ENCODE measurements around the gene RNF130.
"Not testable (repeated sequence)": the region's sequence is repeated elsewhere in the genome, so short reads cannot be mapped to it uniquely, and the experiment has no call there.

RNF130 gene

GRCh38 chr5:180053061-180053602 is 18.4 kb downstream of the RNF130 start:
- no peak for DNase-seq

DNA sequence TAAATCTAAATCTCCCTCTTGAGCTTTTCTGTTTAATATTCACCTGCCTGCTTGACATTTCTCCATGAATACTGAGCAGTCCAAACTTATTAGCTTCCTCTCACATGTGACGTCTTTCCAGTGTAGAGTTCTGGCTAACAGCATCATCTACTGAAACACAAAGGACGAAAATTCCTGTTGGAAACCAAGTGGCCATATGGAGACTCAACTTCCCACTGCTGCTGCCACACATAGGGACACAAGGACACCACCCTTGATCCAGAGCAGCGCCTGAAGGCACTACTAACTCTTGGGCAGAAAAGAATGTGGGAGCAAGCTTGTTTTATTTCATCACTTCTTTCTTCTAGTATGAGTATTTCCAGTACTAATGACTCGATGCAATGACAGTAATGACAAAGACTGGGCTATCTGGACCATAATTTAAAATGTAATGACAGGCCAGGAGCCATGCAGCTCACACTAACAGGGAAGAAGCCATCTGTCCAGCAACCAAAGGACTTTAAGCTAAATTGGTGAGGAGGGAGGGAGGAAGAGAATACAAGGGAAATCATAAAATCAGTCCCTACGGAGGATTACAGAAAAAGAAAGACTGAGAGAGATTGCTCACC is 19.2 kb downstream of the RNF130 start:
- DNase-seq, result no peak

DNA sequence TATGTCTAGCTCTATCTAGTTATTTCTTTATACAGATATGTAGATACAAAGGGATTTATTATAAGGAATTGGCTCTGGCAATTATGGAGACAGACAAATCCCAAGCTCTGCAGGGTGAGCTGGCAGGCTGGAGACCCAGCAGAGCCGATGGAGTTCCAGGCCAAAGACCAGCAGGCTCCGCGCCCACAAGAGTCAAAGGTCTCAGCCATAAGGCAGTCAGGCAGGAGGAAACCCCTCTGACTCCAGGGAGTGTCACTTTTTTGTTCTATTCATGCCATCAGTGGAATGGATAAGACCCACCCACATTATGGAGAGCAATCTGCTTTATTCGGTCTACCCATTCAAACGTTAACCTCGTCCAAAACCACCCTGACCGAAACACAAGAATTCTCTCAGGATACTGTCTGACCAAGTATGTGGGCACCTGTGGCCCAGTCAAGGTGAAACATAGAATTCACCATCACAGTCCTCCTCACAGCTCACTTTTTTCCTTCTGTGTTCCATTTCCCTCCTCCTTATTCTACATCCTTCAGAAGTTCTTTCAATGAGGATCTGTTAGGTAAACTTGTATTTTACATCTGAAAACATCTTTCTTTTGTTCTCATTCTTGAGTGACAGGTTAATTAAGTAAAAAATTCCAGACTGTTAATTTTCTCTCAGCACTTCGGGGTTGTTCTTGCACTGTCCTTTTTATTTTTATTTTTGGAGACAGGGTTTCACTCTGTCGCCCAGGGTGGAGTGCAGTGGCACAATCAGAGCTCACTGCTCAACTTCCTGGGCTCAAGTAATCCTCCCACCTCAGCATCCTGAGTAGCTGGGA is 21.2 kb downstream of the RNF130 start:
- no peak for DNase-seq

DNA sequence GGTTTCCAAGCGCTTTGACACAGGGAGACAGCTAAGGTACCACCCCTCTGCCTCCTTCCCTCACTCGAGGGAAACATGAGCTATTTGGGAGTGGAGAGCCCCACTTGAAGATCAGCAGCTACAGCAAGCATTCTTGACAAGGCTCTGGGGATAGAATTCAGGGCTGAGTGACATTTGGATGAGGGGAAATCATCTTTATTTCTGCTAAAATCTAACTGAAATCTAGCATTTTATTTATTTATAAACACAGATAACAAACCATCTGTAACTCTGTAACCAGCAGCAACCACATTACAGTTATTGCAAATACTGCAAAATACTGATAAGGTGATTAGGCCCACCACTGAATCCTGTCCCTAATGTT is 22.4 kb downstream of the RNF130 start:
- no peak for DNase-seq

DNA sequence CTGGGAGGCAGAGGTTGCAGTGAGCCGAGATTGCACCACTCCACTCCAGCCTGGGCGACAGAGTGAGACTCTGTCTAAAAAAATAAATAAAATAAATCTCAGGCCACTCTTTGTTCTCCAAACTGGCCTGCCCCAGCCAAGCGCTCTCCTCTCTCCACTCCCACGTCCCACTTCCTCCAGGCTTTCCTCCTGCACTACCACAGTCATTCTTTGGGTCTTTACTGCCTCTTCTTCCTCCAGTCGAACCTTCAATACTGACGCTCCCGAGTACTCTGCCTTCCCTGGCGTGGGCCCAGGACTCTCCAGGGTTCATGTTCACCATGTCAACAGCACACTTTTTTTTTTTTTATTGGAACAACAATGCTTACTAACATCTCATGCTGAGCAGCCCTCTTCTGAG is 23.9 kb downstream of the RNF130 start:
- DNase-seq, result no peak

GRCh38 chr5:180046656-180047055 is 24.9 kb downstream of the RNF130 start:
- DNase-seq, result no peak

DNA sequence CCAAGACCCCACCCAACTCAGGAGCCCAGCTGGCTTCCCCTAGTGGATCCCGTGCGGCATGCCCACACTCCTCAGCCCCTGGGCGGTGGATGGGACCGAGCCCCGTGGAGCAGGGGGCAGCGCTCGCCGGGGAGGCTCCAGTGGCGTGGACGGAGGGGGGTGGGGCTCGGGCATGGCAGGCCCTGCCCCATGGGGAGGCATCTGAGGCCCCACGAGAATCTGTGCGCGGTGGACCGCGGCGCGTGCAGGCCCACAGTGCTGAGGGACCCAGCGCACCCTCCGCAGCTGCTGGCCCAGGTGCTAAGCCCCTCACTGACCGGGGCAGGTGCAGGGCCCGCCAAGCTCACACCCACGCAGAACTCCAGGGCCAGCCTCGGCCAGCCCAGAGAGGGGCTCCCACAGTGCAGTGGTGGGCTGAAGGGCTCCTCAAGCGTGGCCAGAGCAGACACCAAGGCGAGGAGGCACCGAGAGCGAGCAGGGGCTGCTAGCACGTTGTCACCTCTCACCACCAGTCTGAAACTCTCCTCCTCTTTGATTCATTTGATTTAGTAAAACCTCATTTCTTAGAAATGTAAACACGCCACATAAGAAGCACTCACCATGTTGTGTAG is 25.6 kb downstream of the RNF130 start:
- DNase-seq, result no peak

DNA sequence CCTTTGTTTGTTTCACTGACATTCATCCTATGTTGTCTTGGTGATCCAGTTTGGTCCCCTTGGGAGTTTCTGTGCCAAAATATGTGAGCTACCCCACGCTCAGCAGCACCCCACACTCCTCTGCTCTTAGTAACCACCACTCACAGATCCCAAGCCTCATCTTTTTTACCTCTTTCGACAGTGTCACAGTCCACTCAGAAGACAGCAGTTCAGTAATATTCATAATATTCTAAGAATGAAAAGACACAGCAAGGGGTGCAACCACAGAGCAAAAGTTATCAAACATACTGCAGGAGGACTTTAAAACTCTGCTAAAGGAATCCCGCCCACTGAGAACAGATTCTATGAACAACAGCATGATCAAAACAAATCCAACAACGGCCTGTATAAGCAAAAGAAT is 28.2 kb downstream of the RNF130 start:
- DNase-seq, result no peak

DNA sequence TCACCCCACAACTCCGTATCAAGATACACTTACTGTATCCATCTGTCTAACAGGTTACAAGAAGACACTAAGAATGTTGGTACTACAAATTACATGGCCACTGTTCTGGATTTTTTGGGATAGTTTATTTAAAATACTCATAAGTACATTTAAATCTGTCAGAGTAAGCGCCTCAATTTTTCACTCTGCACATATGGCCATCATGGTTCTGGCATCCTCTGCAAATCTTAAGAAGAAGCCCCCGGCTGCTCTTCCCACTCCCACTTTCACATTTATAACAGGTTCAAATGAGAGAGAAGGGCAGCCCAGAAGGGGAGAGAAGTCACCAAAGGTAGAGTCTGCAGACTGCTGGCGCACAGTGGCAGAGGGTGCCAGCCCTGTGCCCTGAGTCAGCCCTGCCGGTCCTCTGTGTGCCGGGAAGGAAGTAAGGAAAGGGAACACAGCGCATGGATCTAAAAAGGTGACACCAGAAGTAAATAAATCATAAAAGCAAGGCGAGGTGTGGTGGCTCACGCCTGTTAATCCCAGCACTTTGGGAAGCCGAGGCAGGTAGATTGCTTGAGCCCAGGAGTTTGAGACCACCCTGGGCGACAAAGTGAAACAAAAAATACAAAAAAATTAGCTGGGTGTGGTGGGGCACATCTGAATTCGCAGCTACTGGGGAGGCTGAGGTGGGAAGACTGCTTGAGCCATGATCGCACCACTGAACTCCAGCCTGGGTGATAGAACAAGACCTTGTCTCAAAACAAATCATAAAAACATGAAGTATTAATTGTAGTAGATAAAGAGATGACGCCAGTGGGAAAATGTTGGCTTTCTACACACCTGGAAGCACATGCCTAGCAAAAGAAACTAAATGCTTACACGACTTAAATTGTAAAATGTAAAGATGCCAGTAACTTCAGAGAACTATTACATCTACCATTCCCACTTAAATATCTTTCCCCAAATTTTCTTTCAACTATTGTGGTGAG is 30.0 kb downstream of the RNF130 start:
- no peak for DNase-seq

DNA sequence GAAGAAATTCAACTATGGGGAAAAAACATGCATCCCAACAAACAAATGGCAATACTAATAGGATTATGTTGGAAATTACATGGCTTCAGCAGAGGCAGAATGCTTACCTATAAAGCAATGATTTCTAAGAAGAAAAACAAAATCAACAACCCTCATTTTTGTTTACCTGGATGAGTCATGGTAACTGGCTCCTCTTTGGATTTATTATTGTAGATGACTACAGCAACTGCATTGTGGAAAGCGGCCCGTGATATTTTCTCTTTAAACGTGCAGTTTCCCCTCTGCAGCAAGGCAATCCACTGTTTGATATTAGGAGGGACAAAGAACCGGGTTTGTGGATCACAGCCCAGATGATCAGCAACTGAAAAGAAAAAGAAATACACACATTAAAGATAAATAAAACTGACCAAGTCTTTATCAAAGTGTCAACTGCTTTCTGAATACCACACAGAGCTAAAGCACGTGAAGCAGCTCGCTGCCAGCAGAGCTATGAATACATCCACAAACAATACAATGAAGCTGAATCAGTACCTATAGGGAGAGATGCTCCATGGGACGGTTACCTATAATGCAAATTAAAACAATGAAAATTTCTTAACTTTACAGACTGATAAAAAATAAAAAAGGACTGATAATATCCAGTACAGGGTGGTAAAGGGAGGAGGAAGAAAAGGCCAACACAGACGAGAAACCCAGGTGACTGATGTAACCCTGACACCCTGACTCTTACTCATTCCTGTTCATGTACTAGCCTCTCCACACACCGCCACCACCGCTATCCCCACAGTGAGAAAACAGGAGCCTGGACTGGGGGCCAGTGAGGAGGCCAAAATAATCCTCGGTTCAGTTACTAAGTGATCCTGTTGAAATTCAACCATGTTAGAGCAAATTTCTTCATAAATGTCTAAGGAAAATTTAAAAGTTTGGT is 31.0 kb downstream of the RNF130 start:
- DNase-seq, result no peak

DNA sequence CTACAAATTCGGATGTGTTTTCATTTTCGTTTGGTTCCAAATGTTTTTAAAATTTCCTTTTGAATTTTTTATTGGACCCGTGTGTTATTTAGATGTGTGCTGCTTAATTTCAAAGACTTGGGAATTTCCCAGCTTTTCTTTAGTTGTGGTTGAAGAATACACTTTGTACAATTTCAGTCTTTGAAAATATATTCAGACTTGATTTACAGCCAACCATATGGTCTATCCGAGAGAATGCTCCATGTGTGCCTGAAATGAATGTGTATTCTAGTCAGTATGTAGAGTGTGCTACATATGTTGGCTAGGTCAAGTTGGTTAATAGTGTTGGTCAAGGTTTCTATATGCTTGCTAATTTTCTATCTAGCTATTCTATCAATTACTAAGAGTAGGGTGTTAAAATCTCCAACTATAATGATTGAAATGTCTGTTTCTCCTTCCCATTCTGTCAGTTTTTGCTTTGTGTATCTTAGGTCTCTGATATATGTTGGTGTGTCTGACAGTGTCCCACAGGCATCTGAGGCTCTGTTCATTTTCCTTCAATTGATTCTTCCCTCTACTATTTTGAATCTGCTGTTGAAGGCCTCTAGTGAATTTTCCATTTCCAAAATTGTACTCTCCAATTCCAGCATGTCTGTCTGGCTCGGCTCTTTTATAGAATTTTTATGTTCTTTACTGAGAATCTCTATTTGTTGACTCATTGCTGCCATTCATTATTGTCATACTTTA is 36.2 kb downstream of the RNF130 start:
- DNase-seq, result no peak

DNA sequence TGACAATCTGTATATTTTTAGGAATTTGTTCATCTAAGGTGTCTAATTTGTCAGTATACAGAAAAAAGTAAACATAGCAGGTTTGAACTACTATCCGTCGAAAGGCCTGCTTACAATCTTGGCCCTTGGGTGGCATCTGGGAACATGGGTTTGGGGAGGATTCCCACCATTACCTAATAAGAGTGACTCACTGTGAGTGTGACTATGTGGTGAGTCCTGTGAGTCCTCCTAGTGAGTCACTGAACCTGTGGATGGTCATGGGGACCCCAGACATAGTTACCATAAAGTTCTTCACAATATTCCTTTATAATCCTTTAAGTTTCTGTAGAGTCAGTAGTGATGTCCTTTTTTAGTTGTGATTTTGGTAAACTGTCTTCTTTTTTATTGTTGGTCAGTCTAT is 37.0 kb downstream of the RNF130 start:
- DNase-seq, result no peak

- no peak for DNase-seq
These were observed 44.0 kb downstream of the RNF130 start for GRCh38 chr5:180027459-180028089.

- DNase-seq, result no peak
These were observed 44.7 kb downstream of the RNF130 start for GRCh38 chr5:180026734-180027458.

DNA sequence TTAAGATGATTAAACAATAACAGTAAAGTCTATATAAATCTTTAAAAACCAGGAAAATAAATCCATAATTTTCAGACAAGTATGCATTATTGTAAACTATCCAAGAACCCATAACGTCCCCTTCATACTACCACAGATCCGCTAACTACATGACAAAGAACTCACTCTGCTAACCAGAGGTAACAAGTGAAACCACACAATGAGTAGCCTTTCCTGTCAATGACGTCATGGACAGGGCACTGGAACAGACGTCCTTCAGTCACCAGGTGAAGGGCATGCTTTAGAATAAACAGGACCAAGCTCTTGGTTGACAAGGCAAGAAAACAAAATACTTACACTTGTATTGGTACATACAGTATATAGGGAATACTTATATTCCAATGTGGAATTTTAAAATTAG is 45.2 kb downstream of the RNF130 start:
- DNase-seq, result no peak

- DNase-seq, result no peak
These were observed 49.7 kb downstream of the RNF130 start for GRCh38 chr5:180021900-180022299.

GRCh38 chr5:180020176-180020575 is 51.4 kb downstream of the RNF130 start:
- DNase-seq, result no peak

DNA sequence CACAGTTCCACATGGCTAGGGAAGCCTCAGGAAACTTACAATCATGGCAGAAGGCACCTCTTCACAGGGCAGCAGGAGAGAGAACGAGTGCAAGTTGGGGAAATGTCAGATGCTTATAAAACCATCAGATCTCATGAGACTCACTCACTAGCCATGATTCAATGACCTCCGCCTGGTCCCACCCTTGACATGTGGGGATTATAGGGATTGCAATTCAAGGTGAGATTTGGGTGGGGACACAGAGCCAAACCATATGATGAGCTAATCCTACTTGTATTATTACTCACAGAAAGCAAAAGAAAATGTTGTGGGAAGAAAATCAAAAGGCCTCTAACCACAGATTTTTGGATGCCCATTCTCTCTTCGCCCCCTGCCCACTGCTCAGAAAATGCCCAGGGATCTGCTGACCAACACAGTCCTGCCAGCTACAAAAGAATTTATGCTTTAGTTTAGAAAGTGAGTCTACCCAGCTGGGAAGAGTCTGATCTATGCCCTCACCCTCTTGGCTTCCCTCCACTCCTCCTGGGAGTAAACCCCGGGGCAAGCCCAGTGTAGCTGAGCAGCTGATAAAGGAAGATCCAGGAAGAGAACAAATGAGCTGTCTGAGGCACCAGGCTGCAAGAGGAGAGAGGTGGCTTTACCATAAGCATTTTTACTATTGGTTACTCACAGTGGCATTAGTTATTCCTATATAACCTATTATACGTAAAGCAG is 53.1 kb downstream of the RNF130 start:
- DNase-seq, result no peak

- not testable (repeated sequence) for DNase-seq
These were observed 56.0 kb downstream of the RNF130 start for GRCh38 chr5:180015523-180015922.

Data from activated CD4-positive, alpha-beta T cell treated with anti-CD3 and anti-CD28 coated beads, Interleukin-2, amount 50 U/mL, for 48 hours (primary cell).